Activated T-helper 17 cell treated with anti-CD3 and anti-CD28 coated beads, Interleukin-2, amount 50 U/mL, for 72 hours (primary cell): ENCODE data around the gene RPL7A. TPM values are rescaled to one million over a fixed set of nuclear protein-coding genes. Genes with fewer than 3 reads are reported as not detected.
"Not testable (repeated sequence)": the region's sequence is repeated elsewhere in the genome, so short reads cannot be mapped to it uniquely, and the experiment has no call there.

Experiments
- ATAC-seq: fragments of 150-1000 bp; cut with Tn5 transposase; replicated peaks from 2 replicates; pipeline ENCODE4 v1.10.0; 2021; ENCODE audit warnings: mild to moderate bottlenecking, moderate library complexity
- H3K27ac Mint-ChIP-seq: one replicate; pipeline ENCODE4 v1.8.0; 2022; ENCODE audit warnings: mixed read lengths
- H3K27me3 Mint-ChIP-seq: one replicate; pipeline ENCODE4 v1.8.0; 2022; ENCODE audit warnings: mixed read lengths
- H3K36me3 Mint-ChIP-seq: one replicate; pipeline ENCODE4 v1.8.0; 2022; ENCODE audit warnings: low read depth, mild to moderate bottlenecking, mixed read lengths
- H3K4me1 Mint-ChIP-seq: one replicate; pipeline ENCODE4 v1.8.0; 2022; ENCODE audit warnings: mixed read lengths
- H3K4me3 Mint-ChIP-seq: one replicate; pipeline ENCODE4 v1.8.0; 2022; ENCODE audit warnings: mild to moderate bottlenecking, mixed read lengths
- H3K9me3 Mint-ChIP-seq: one replicate; pipeline ENCODE4 v1.8.0; 2022; ENCODE audit warnings: mixed read lengths
- total RNA-seq, 2 donors: library from RNA; stranded (reverse); gene quantifications; one replicate each; pipeline ENCODE4 v1.2.3, GENCODE V29; 2022

The RPL7A gene
- total RNA-seq: 1,000 to 10,000 TPM; 3,005 to 3,350 TPM

GRCh38 chr9:133347985-133348717, at the start of gene RPL7A, which contains the start of gene MED22:
TSS of gene RPL7A (plus strand) at chr9:133348218. CDS start at chr9:133348244, 26 bp downstream.
TSS of gene MED22 (minus strand) at chr9:133348131. CDS start at chr9:133346662, 1,469 bp downstream.
- peak within 1 kb of the TSS; percentile 93 for H3K4me3 Mint-ChIP-seq
- peak within 1 kb of the TSS; percentile 99 for H3K27ac Mint-ChIP-seq
- peaks cover 93% of the 10 kb centered on the region for H3K36me3 Mint-ChIP-seq
- no peaks in the 10 kb centered on the region for H3K27me3 Mint-ChIP-seq
- H3K9me3 Mint-ChIP-seq: no peaks in the 10 kb centered on the region
- peaks cover 27% of the 10 kb centered on the region for H3K4me1 Mint-ChIP-seq
- peak; percentile 86 for ATAC-seq

GRCh38 chr9:133299996-133300395, 48.0 kb upstream of the RPL7A start:
- not testable (repeated sequence) for ATAC-seq, H3K36me3 Mint-ChIP-seq, H3K27ac Mint-ChIP-seq, H3K4me3 Mint-ChIP-seq, H3K27me3 Mint-ChIP-seq, H3K9me3 Mint-ChIP-seq, H3K4me1 Mint-ChIP-seq

- H3K27me3 Mint-ChIP-seq: peaks cover 7% of the 10 kb centered on the region
- no peaks in the 10 kb centered on the region for H3K36me3 Mint-ChIP-seq
- ATAC-seq: no peak
- H3K9me3 Mint-ChIP-seq: no peaks in the 10 kb centered on the region
- H3K4me3 Mint-ChIP-seq: no peak overlapping the region
- no peak overlapping the region for H3K27ac Mint-ChIP-seq
- H3K4me1 Mint-ChIP-seq: no peaks in the 10 kb centered on the region
Observed at GRCh38 chr9:133301253-133302230, 46.5 kb upstream of the RPL7A start.

- H3K4me3 Mint-ChIP-seq: no peak overlapping the region
- no peak for ATAC-seq
- H3K4me1 Mint-ChIP-seq: no peaks in the 10 kb centered on the region
- H3K9me3 Mint-ChIP-seq: no peaks in the 10 kb centered on the region
- no peaks in the 10 kb centered on the region for H3K36me3 Mint-ChIP-seq
- no peak overlapping the region for H3K27ac Mint-ChIP-seq
- peaks cover 12% of the 10 kb centered on the region for H3K27me3 Mint-ChIP-seq
Observed at GRCh38 chr9:133303266-133304157, 44.5 kb upstream of the RPL7A start.

- Mint-ChIP-seq H3K4me1 (no peaks in the 10 kb centered on the region), H3K27ac (no peak overlapping the region), H3K27me3 (peaks cover 15% of the 10 kb centered on the region), H3K4me3 (no peak overlapping the region), H3K36me3 (no peaks in the 10 kb centered on the region), H3K9me3 (no peaks in the 10 kb centered on the region)
- ATAC-seq: no peak
Observed at GRCh38 chr9:133304158-133304470, 43.9 kb upstream of the RPL7A start.

- ATAC-seq: no peak
- H3K27ac Mint-ChIP-seq: no peak overlapping the region
- H3K4me3 Mint-ChIP-seq: no peak overlapping the region
- H3K4me1 Mint-ChIP-seq: no peaks in the 10 kb centered on the region
- H3K9me3 Mint-ChIP-seq: no peaks in the 10 kb centered on the region
- H3K36me3 Mint-ChIP-seq: no peaks in the 10 kb centered on the region
- H3K27me3 Mint-ChIP-seq: peaks cover 18% of the 10 kb centered on the region
Observed at GRCh38 chr9:133304477-133305377, 43.3 kb upstream of the RPL7A start.

GRCh38 chr9:133305731-133306130, 42.3 kb upstream of the RPL7A start:
- H3K4me1 Mint-ChIP-seq: no peaks in the 10 kb centered on the region
- ATAC-seq: no peak
- H3K27me3 Mint-ChIP-seq: peaks cover 21% of the 10 kb centered on the region
- H3K36me3 Mint-ChIP-seq: no peaks in the 10 kb centered on the region
- no peak overlapping the region for H3K27ac Mint-ChIP-seq
- H3K4me3 Mint-ChIP-seq: no peak overlapping the region
- no peaks in the 10 kb centered on the region for H3K9me3 Mint-ChIP-seq

- ATAC-seq: no peak
- H3K4me1 Mint-ChIP-seq: no peaks in the 10 kb centered on the region
- H3K4me3 Mint-ChIP-seq: no peak overlapping the region
- H3K27me3 Mint-ChIP-seq: peaks cover 21% of the 10 kb centered on the region
- no peaks in the 10 kb centered on the region for H3K36me3 Mint-ChIP-seq
- no peaks in the 10 kb centered on the region for H3K9me3 Mint-ChIP-seq
- no peak overlapping the region for H3K27ac Mint-ChIP-seq
Observed at GRCh38 chr9:133306242-133307204, 41.5 kb upstream of the RPL7A start.

GRCh38 chr9:133307301-133307700, 40.7 kb upstream of the RPL7A start:
- peaks cover 21% of the 10 kb centered on the region for H3K27me3 Mint-ChIP-seq
- no peaks in the 10 kb centered on the region for H3K4me1 Mint-ChIP-seq
- H3K36me3 Mint-ChIP-seq: no peaks in the 10 kb centered on the region
- ATAC-seq: no peak
- H3K27ac Mint-ChIP-seq: no peak overlapping the region
- H3K9me3 Mint-ChIP-seq: no peaks in the 10 kb centered on the region
- H3K4me3 Mint-ChIP-seq: no peak overlapping the region

- H3K36me3 Mint-ChIP-seq: no peaks in the 10 kb centered on the region
- no peaks in the 10 kb centered on the region for H3K9me3 Mint-ChIP-seq
- no peak overlapping the region for H3K27ac Mint-ChIP-seq
- ATAC-seq: no peak
- no peaks in the 10 kb centered on the region for H3K4me1 Mint-ChIP-seq
- peaks cover 21% of the 10 kb centered on the region for H3K27me3 Mint-ChIP-seq
- H3K4me3 Mint-ChIP-seq: no peak overlapping the region
Observed at GRCh38 chr9:133309608-133310007, 38.4 kb upstream of the RPL7A start.

GRCh38 chr9:133315997-133316396, 32.0 kb upstream of the RPL7A start:
- H3K27ac Mint-ChIP-seq: no peak overlapping the region
- H3K36me3 Mint-ChIP-seq: no peaks in the 10 kb centered on the region
- no peak overlapping the region for H3K4me3 Mint-ChIP-seq
- no peaks in the 10 kb centered on the region for H3K27me3 Mint-ChIP-seq
- ATAC-seq: no peak
- H3K9me3 Mint-ChIP-seq: no peaks in the 10 kb centered on the region
- no peaks in the 10 kb centered on the region for H3K4me1 Mint-ChIP-seq

- H3K27me3 Mint-ChIP-seq, H3K27ac Mint-ChIP-seq, ATAC-seq, H3K36me3 Mint-ChIP-seq, H3K9me3 Mint-ChIP-seq, H3K4me1 Mint-ChIP-seq, H3K4me3 Mint-ChIP-seq: not testable (repeated sequence)
Observed at GRCh38 chr9:133317551-133317950, 30.5 kb upstream of the RPL7A start.
